ENCODE results near the gene UBB. TPM values are rescaled to one million over a fixed set of nuclear protein-coding genes. Genes with fewer than 3 reads are reported as not detected.

The UBB gene
- total RNA-seq, result 1,000 to 10,000 TPM; 1,695 to 1,771 TPM

DNA sequence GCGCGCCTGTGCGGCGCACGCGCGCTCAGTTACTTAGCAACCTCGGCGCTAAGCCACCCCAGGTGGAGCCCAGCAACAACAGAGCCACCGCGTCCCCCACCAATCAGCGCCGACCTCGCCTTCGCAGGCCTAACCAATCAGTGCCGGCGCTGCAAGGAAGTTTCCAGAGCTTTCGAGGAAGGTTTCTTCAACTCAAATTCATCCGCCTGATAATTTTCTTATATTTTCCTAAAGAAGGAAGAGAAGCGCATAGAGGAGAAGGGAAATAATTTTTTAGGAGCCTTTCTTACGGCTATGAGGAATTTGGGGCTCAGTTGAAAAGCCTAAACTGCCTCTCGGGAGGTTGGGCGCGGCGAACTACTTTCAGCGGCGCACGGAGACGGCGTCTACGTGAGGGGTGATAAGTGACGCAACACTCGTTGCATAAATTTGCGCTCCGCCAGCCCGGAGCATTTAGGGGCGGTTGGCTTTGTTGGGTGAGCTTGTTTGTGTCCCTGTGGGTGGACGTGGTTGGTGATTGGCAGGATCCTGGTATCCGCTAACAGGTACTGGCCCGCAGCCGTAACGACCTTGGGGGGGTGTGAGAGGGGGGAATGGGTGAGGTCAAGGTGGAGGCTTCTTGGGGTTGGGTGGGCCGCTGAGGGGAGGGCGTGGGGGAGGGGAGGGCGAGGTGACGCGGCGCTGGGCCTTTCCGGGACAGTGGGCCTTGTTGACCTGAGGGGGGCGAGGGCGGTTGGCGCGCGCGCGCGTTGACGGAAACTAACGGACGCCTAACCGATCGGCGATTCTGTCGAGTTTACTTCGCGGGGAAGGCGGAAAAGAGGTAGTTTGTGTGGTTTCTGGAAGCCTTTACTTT lies at the start of gene UBB:
UBB (plus strand) TSS at position 452 of the 856 bp plus-strand sequence. CDS start 817 bp downstream, outside the sequence.
- POLR2A ChIA-PET, result interaction anchor here (0.6 to 5.3 kb wide), 16 partner anchors 9 to 1457 kb away, joined by 3 to 53 read pairs (median 4); partner anchors contain the start of genes CENPV, NCOR1 and TRPV2
- Mint-ChIP-seq H3K4me3 (peak within 1 kb of the TSS; percentile 93), H3K4me1 (ENCODE audit: low read depth) (peaks cover 40% of the 10 kb centered on the region), H3K36me3 (peaks cover 35% of the 10 kb centered on the region), H3K9me3 (no peaks in the 10 kb centered on the region), H3K27me3 (no peaks in the 10 kb centered on the region), H3K27ac (peak within 1 kb of the TSS; percentile 99)
- intact Hi-C loops (cut with micrococcal nuclease), result loop anchor here (1.0 to 10.0 kb wide), 5 partner anchors 35 to 204 kb away; partner anchors contain the start of gene NCOR1
- CTCF ChIA-PET, result interaction anchor here (0.6 to 4.2 kb wide), 10 partner anchors 16 to 203 kb away, joined by 3 to 34 read pairs (median 4); partner anchors contain the start of genes CENPV and TRPV2
- peak; percentile 98 for DNase-seq

DNA sequence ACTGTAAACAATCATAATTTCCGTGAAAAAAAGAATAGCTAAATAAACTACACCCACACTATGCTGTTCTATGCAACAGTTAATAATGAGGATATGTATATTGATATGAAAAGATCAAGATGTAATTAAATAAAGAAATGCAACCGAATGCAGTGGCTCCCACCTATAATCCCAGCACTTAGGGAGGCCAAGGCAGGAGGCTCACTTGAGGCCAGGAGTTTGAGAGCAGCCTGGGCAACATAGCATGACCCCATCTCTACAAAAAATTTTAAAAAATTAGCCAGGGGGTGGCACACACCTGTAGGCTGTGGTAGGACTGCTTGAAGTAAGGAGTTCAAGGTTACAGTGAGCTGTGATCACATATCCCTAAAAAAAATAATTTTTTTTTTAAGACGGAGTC lies 42.5 kb upstream of the UBB start:
- Mint-ChIP-seq H3K4me3 (no peak overlapping the region), H3K27me3 (no peaks in the 10 kb centered on the region), H3K36me3 (peaks cover 6% of the 10 kb centered on the region), H3K4me1 (ENCODE audit: low read depth) (no peaks in the 10 kb centered on the region), H3K9me3 (no peaks in the 10 kb centered on the region), H3K27ac (no peak overlapping the region)
- intact Hi-C loops (cut with micrococcal nuclease), result no loop called here
- ChIA-PET CTCF (interaction anchor here (1.0 to 1.3 kb wide), 2 partner anchors 26 to 179 kb away, joined by 4 to 5 read pairs; no protein-coding TSS in a partner anchor), POLR2A (no interaction called here)
- no peak for DNase-seq

DNA sequence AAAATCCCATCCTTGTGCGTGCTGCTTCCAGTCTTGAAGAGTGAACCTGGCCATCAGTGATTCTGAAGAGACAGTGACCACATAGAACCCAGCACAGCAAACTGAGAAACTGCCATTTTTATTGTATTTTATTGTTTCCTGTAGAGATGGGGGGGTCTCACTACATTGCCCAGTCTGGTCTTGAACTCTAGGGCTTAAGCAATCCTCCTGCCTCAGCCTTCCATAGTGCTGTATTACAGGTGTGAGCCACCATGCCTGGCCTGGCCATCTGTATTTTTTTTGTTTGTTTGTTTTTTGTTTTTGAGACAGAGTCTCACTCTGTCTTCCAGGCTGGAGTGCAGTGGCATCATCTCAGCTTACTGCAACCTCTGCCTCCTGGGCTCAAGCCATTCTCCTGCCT lies 41.5 kb upstream of the UBB start:
- ChIA-PET POLR2A (no interaction called here), CTCF (no interaction called here)
- H3K4me3 Mint-ChIP-seq, result no peak overlapping the region
- H3K36me3 Mint-ChIP-seq, result peaks cover 13% of the 10 kb centered on the region
- no peaks in the 10 kb centered on the region for H3K4me1 Mint-ChIP-seq (ENCODE audit: low read depth)
- intact Hi-C loops (cut with micrococcal nuclease), result no loop called here
- no peaks in the 10 kb centered on the region for H3K27me3 Mint-ChIP-seq
- no peak for DNase-seq
- H3K27ac Mint-ChIP-seq, result no peak overlapping the region
- H3K9me3 Mint-ChIP-seq, result no peaks in the 10 kb centered on the region

DNA sequence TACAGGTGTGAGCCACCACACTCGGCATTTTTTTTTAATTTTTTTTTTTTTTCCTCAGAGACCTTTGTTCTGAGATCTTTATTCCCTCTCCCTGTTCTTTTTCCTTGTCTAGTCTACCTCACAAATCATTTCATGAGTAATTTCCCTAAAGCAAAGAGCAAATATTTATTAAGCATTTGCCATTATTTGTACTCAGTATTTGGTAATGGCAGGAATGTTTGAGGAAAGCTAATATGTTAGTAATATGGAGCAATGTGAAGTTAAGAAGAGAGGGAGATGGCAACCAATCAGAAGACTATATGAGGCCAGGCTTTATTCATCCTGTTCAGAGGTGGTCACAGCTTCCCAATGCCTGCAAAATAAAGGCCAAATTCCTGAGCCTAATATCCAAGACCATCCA lies 40.9 kb upstream of the UBB start:
- no peak overlapping the region for H3K27ac Mint-ChIP-seq
- H3K4me1 Mint-ChIP-seq (ENCODE audit: low read depth), result no peaks in the 10 kb centered on the region
- DNase-seq, result no peak
- intact Hi-C loops (cut with micrococcal nuclease), result no loop called here
- H3K4me3 Mint-ChIP-seq, result no peak overlapping the region
- H3K9me3 Mint-ChIP-seq, result no peaks in the 10 kb centered on the region
- CTCF ChIA-PET, result no interaction called here
- H3K36me3 Mint-ChIP-seq, result peaks cover 14% of the 10 kb centered on the region
- POLR2A ChIA-PET, result no interaction called here
- no peaks in the 10 kb centered on the region for H3K27me3 Mint-ChIP-seq

DNA sequence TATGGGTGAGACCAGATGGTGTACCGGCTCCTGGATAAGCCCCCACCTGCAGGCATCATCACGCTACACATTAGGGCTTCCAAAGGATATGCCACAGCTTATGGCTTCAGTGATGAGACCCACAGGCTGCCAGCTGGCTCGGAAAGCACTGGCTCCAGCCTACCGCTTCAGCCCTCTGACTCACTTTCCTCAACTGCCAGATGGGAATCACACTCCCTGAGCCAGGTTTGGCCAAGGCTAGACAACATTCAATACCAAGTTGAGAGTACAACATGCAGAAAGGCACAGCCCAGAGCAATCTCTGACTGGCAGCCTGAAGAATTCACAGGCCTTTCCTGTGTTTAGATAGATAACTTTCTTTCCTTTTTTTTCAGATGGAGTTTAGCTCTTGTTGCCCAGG lies 37.9 kb upstream of the UBB start:
- no peak for DNase-seq
- intact Hi-C loops (cut with micrococcal nuclease), result no loop called here
- CTCF ChIA-PET, result no interaction called here
- no peak overlapping the region for H3K27ac Mint-ChIP-seq
- H3K4me1 Mint-ChIP-seq (ENCODE audit: low read depth), result no peaks in the 10 kb centered on the region
- H3K9me3 Mint-ChIP-seq, result no peaks in the 10 kb centered on the region
- H3K36me3 Mint-ChIP-seq, result peaks cover 17% of the 10 kb centered on the region
- H3K4me3 Mint-ChIP-seq, result no peak overlapping the region
- POLR2A ChIA-PET, result no interaction called here
- no peaks in the 10 kb centered on the region for H3K27me3 Mint-ChIP-seq

DNA sequence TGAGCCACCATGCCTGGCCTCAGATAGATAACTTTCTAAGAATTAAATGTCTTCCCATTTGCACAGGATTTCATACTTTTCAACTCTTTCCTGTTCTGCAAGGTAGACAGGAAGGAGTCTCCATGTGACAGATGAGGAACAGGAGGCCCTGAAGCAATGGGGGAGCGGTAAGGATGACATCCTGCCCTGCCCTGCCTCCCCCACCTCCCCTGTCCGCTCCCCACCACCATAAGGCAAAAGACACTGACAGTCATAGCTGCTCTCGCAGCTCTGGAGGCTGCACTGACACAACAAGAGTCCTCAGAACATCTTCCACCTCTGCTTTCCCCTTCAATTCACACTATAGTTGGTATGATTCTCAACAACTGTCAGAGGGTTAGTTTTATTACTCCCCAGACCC lies 37.3 kb upstream of the UBB start:
- ChIA-PET CTCF (no interaction called here), POLR2A (no interaction called here)
- intact Hi-C loops (cut with micrococcal nuclease), result no loop called here
- no peak overlapping the region for H3K4me3 Mint-ChIP-seq
- no peaks in the 10 kb centered on the region for H3K27me3 Mint-ChIP-seq
- H3K36me3 Mint-ChIP-seq, result peaks cover 17% of the 10 kb centered on the region
- H3K4me1 Mint-ChIP-seq (ENCODE audit: low read depth), result no peaks in the 10 kb centered on the region
- no peak for DNase-seq
- H3K9me3 Mint-ChIP-seq, result no peaks in the 10 kb centered on the region
- no peak overlapping the region for H3K27ac Mint-ChIP-seq

DNA sequence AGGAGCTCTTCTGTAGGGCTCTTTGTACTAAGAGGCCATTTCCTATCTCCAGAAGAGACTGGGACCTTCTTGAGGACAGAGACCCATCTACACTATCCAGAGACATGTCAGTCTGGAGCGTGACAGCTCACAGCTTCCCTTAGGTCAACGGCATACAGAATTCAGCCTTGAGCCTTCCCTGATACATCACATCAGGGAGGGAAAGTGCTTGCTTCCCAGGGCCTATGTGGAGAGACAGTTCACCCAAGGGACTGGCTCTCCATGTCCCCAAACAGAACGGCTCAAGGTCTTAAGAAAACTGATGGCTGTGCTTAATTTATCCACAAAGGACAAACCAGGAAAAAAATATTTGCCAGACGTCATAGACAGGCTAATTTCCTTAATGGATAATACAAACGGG lies 35.3 kb upstream of the UBB start:
- H3K9me3 Mint-ChIP-seq, result no peaks in the 10 kb centered on the region
- no peak for DNase-seq
- H3K4me3 Mint-ChIP-seq, result no peak overlapping the region
- no peak overlapping the region for H3K27ac Mint-ChIP-seq
- intact Hi-C loops (cut with micrococcal nuclease), result no loop called here
- peaks cover 21% of the 10 kb centered on the region for H3K36me3 Mint-ChIP-seq
- no peaks in the 10 kb centered on the region for H3K27me3 Mint-ChIP-seq
- H3K4me1 Mint-ChIP-seq (ENCODE audit: low read depth), result peaks cover 4% of the 10 kb centered on the region
- ChIA-PET CTCF (interaction anchor here (4.8 kb wide), 1 partner anchor 18 kb away, joined by 20 read pairs; no protein-coding TSS in a partner anchor), POLR2A (no interaction called here)

DNA sequence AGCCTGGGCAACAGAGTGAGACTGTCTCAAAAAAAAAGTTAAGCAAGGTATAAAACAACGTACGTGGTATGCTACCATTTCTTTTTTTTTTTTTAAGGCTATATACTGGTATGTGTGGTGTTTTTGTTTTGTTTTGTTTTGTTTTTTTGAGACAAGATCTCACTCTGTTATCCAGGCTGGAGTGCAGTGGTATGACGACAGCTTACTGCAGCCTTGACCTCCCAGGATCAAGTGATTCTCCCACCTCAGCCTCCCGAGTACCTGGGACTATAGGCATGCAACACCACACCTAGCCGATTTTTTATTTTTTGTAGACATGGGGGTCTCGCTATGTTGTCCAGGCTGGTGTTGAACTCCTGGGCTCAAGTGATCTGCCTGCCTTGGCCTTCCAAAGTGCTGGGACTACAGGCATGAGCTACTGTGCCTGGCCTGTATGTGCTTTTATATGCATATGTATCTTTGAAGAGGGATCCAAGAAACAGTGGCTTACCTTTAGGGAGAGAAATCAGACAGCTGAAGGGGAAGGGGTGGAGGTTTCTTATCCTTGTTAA lies 34.1 kb upstream of the UBB start:
- no peak for DNase-seq
- H3K27ac Mint-ChIP-seq, result no peak overlapping the region
- no peak overlapping the region for H3K4me3 Mint-ChIP-seq
- peaks cover 21% of the 10 kb centered on the region for H3K36me3 Mint-ChIP-seq
- no peaks in the 10 kb centered on the region for H3K27me3 Mint-ChIP-seq
- intact Hi-C loops (cut with micrococcal nuclease), result no loop called here
- peaks cover 10% of the 10 kb centered on the region for H3K4me1 Mint-ChIP-seq (ENCODE audit: low read depth)
- CTCF ChIA-PET, result interaction anchor here (4.8 kb wide), 1 partner anchor 17 kb away, joined by 20 read pairs; no protein-coding TSS in a partner anchor
- H3K9me3 Mint-ChIP-seq, result no peaks in the 10 kb centered on the region
- POLR2A ChIA-PET, result no interaction called here

DNA sequence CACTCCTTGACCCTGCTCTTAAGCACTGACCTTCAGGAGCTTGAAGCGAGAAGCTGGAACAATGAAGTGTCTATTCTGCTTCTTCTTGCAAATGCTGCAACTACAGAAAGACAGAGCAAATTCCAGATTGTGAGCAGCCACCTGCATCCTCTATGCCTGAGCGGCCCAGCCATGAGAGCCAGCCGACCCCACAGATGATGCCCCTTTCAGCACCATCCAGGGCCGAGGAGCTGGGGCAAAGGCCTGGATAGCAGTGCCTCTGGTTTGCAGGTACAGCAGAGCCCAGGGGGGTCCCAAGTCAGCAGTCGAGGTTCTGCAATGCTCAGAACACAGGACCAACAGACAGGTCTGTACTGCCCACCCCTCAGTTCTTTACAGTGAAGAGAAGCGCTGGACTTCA lies 32.3 kb upstream of the UBB start:
- Mint-ChIP-seq H3K4me3 (no peak overlapping the region), H3K4me1 (ENCODE audit: low read depth) (peaks cover 17% of the 10 kb centered on the region), H3K27ac (no peak overlapping the region), H3K9me3 (no peaks in the 10 kb centered on the region), H3K27me3 (no peaks in the 10 kb centered on the region), H3K36me3 (peaks cover 14% of the 10 kb centered on the region)
- intact Hi-C loops (cut with micrococcal nuclease), result no loop called here
- POLR2A ChIA-PET, result no interaction called here
- DNase-seq, result no peak
- CTCF ChIA-PET, result interaction anchor here (4.8 kb wide), 1 partner anchor 15 kb away, joined by 20 read pairs; no protein-coding TSS in a partner anchor

DNA sequence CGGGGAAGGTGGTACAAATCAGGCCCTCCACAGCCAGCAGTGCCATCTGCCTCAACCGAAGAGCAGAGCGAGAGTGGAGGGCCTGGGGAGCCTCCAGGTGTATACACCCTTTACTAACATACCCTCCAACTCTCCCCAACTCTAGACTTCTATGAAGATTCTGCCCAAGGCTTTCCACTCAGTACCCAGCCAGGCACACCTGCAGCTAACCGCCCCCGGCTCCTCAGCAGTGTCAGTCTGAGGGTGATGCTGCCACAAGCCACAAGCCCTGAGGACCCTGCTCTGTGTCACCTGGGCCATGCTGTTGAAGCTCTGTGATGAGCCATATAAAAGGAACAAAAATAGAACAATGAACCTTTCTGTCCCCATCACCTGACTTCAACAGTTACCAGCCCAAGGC lies 31.5 kb upstream of the UBB start:
- H3K36me3 Mint-ChIP-seq, result peaks cover 8% of the 10 kb centered on the region
- no peaks in the 10 kb centered on the region for H3K27me3 Mint-ChIP-seq
- intact Hi-C loops (cut with micrococcal nuclease), result no loop called here
- no peak overlapping the region for H3K4me3 Mint-ChIP-seq
- no peak for DNase-seq
- H3K27ac Mint-ChIP-seq, result no peak overlapping the region
- peaks cover 22% of the 10 kb centered on the region for H3K4me1 Mint-ChIP-seq (ENCODE audit: low read depth)
- ChIA-PET POLR2A (interaction anchor here (0.6 kb wide), 1 partner anchor 102 kb away, joined by 5 read pairs; no protein-coding TSS in a partner anchor), CTCF (interaction anchor here (4.8 kb wide), 1 partner anchor 14 kb away, joined by 20 read pairs; no protein-coding TSS in a partner anchor)
- no peaks in the 10 kb centered on the region for H3K9me3 Mint-ChIP-seq

DNA sequence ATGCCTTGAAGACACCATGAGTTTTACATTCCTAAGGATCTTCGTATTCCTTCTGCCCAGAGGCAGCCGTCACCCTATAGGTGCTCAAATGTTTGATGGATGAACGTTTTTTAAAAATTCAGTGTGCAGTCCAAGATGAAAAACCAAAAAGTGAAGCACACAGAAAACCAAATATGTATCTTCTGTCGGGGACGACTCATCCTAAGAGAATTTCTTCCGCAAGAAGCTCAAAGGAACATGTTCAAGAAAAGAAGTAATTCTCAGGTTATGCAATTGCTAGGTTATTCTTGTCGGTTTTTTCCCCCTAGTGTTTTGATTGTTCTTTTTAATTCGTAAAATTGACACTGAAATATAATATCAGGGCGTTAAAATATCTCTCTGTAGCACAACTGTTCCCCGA lies 29.1 kb upstream of the UBB start:
- CTCF ChIA-PET, result interaction anchor here (0.9 to 3.4 kb wide), 6 partner anchors 13 to 237 kb away, joined by 3 to 55 read pairs (median 4); partner anchors contain the start of gene TRPV2
- Mint-ChIP-seq H3K4me3 (peak overlapping the region; percentile 87), H3K27ac (no peak overlapping the region), H3K36me3 (peaks cover 7% of the 10 kb centered on the region), H3K9me3 (no peaks in the 10 kb centered on the region), H3K4me1 (ENCODE audit: low read depth) (peaks cover 22% of the 10 kb centered on the region), H3K27me3 (no peaks in the 10 kb centered on the region)
- POLR2A ChIA-PET, result no interaction called here
- intact Hi-C loops (cut with micrococcal nuclease), result loop anchor here (2.0 kb wide), 2 partner anchors 87 to 233 kb away; no protein-coding TSS in a partner anchor
- no peak for DNase-seq

DNA sequence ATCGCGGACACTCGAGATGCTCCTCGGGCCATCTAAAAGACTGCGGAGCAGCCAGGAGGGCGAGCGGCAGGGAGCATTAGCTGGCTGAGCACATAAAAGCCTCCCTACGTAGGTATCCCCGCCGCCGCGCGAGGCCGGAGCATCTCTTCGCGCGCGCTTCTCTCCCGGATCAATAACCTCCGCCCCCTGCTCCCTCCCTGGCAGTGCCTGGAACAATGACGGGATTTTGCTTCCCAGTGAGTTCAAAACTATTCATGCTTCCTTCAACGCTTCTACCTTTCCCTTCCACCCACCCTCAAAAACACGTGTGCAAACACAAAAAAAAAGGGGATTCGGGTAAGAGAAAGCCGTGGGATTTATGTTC lies 28.6 kb upstream of the UBB start:
- CTCF ChIA-PET, result interaction anchor here (0.8 to 3.4 kb wide), 13 partner anchors 12 to 324 kb away, joined by 3 to 55 read pairs (median 4); partner anchors contain the start of genes NCOR1 and TRPV2
- intact Hi-C loops (cut with micrococcal nuclease), result loop anchor here (2.0 kb wide), 2 partner anchors 87 to 233 kb away; no protein-coding TSS in a partner anchor

More for the DNA sequence above, 28.6 kb upstream of the UBB start:
- Mint-ChIP-seq H3K4me3 (peak overlapping the region; percentile 87), H3K4me1 (ENCODE audit: low read depth) (peaks cover 22% of the 10 kb centered on the region), H3K9me3 (no peaks in the 10 kb centered on the region), H3K27me3 (no peaks in the 10 kb centered on the region), H3K27ac (peak overlapping the region; percentile 28), H3K36me3 (peaks cover 7% of the 10 kb centered on the region)
- DNase-seq, result peak; percentile 48
- POLR2A ChIA-PET, result interaction anchor here (1.1 to 2.0 kb wide), 7 partner anchors 13 to 91 kb away, joined by 3 to 9 read pairs (median 5); partner anchors contain the start of genes TRPV2 and UBB
